MCF 10A (cell line): ENCODE results near the gene CYBA. TPM values are rescaled to one million over a fixed set of nuclear protein-coding genes. Genes with fewer than 3 reads are reported as not detected.

Experiments
- BruUV-seq: library from RNA; stranded (reverse); fragments of 400-500 nt; replicated peaks from 2 replicates; lab custom pipeline; 2021; lab: Mats Ljungman, UMichigan
- CTCF ChIA-PET: fragments of 300-600 bp; sonication (Branson Sonifier 250); formaldehyde crosslinking; extraction: SDS; loops from one replicate; lab custom pipeline; 2021; ENCODE audit warnings: antibody characterized with exemption, inconsistent platforms; lab: Yijun Ruan, JAX
- POLR2A ChIA-PET: fragments of 300-600, 350-650 bp; sonication (Branson Sonifier 250); formaldehyde crosslinking; extraction: SDS; loops from one replicate; lab custom pipeline; 2020; ENCODE audit warnings: antibody characterized with exemption, inconsistent platforms; lab: Yijun Ruan, JAX
- DNase-seq: peaks from one replicate; pipeline ENCODE4 v3.0.0-alpha.2; 2018; ENCODE audit not compliant: unreplicated experiment
- H3K27ac Mint-ChIP-seq: one replicate; pipeline ENCODE4 v1.8.0; 2022; ENCODE audit warnings: mild to moderate bottlenecking, low read depth, mixed read lengths; ENCODE audit not compliant: unreplicated experiment
- H3K27me3 Mint-ChIP-seq: one replicate; pipeline ENCODE4 v1.8.0; 2022; ENCODE audit warnings: mixed read lengths; ENCODE audit not compliant: insufficient read depth, unreplicated experiment
- H3K36me3 Mint-ChIP-seq: one replicate; pipeline ENCODE4 v1.8.0; 2022; ENCODE audit warnings: mild to moderate bottlenecking, moderate library complexity, mixed read lengths; ENCODE audit not compliant: insufficient read depth, unreplicated experiment
- H3K4me1 Mint-ChIP-seq: one replicate; pipeline ENCODE4 v1.8.0; 2022; ENCODE audit warnings: mixed read lengths; ENCODE audit not compliant: insufficient read depth, unreplicated experiment
- H3K4me3 Mint-ChIP-seq: one replicate; pipeline ENCODE4 v1.8.0; 2022; ENCODE audit warnings: mild to moderate bottlenecking, moderate library complexity, mixed read lengths; ENCODE audit not compliant: unreplicated experiment
- H3K9me3 Mint-ChIP-seq: one replicate; pipeline ENCODE4 v1.8.0; 2022; ENCODE audit warnings: mixed read lengths; ENCODE audit not compliant: unreplicated experiment
- intact Hi-C: fragments of 100-400 bp; cut with micrococcal nuclease; formaldehyde crosslinking; loops from 2 replicates; pipeline ENCODE4 v1.14.1; 2022
- total RNA-seq: library from RNA; stranded (reverse); gene quantifications from 2 replicates; pipeline ENCODE4 v1.2.3, GENCODE V29; 2022
- TF ChIP-seq, protein P1 (sequence below): fragments of 200-600 bp; IDR thresholded peaks from one replicate; pipeline ENCODE4 v1.8.0; 2022; ENCODE audit warnings: antibody characterized with exemption, mild to moderate bottlenecking; ENCODE audit not compliant: unreplicated experiment

The CYBA gene
- total RNA-seq, 1 experiment from 2014 or later = 0.84 TPM

DNA sequence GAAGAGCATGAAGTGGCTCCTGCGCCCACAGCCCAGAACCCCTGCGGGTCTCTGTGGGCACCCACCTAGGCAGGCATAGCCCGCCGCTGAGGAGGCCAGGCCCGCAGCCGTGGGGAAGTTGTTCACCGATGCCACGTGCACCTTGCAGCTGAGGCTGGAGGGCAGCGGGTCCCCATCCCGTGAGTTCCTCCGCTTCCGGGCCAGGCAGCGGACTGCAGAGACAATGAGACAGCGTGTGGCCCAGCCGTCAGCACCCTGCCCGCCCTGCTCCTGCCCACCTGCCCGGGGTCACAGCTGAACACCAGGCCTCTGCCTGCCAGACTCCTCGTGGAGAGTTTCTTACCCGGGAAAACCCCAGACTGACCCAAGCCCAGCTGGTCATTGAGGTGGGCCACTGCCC lies 6.5 kb upstream of the CYBA start:
- H3K4me3 Mint-ChIP-seq = no peak overlapping the region
- H3K36me3 Mint-ChIP-seq = peaks cover 12% of the 10 kb centered on the region
- no peak overlapping the region for H3K27ac Mint-ChIP-seq
- CTCF ChIA-PET = no interaction called here
- POLR2A ChIA-PET = no interaction called here
- BruUV-seq = no TSS peak
- H3K9me3 Mint-ChIP-seq = no peaks in the 10 kb centered on the region
- H3K27me3 Mint-ChIP-seq = no peaks in the 10 kb centered on the region
- no peak for DNase-seq
- TF ChIP-seq, protein P1, sequence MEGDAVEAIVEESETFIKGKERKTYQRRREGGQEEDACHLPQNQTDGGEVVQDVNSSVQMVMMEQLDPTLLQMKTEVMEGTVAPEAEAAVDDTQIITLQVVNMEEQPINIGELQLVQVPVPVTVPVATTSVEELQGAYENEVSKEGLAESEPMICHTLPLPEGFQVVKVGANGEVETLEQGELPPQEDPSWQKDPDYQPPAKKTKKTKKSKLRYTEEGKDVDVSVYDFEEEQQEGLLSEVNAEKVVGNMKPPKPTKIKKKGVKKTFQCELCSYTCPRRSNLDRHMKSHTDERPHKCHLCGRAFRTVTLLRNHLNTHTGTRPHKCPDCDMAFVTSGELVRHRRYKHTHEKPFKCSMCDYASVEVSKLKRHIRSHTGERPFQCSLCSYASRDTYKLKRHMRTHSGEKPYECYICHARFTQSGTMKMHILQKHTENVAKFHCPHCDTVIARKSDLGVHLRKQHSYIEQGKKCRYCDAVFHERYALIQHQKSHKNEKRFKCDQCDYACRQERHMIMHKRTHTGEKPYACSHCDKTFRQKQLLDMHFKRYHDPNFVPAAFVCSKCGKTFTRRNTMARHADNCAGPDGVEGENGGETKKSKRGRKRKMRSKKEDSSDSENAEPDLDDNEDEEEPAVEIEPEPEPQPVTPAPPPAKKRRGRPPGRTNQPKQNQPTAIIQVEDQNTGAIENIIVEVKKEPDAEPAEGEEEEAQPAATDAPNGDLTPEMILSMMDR = no peak
- intact Hi-C loops = no loop called here
- H3K4me1 Mint-ChIP-seq = no peaks in the 10 kb centered on the region

DNA sequence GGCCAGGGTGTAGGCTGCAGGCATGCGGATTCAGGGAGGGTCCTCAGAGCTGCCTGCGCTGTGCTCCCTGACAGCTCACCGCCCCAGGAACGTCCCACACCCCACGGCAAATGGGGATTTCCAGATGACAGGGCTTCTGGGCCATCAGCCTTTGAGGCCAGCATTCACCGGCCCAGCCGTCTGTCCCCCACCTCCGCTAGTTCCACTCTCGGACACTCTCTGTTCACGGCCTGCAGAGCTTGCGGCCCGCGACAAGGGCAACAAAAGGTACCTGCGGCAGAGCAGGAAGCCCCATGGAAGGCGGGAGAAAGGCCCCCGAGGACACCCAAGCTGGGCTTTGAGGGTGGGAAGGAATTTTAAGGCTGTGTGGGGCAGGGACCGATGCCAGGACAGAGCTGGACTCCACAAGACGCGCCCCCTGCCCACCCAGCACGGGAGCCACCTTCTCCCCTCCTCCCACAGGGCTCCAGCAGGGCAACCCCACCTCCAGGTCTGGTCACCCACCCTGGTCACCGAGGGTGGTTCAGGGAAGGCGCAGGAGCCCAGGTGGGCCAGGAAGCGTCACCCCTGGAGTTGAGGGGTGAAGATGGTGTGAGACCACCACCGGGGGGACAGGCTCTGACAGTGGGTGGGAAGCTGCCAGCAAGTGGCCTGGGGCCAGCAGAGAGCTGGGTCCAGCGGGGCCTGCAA lies 5.6 kb upstream of the CYBA start:
- no TSS peak for BruUV-seq

GRCh38 chr16:88655733-88656281 lies 5.0 kb upstream of the CYBA start:
- POLR2A ChIA-PET = no interaction called here
- CTCF ChIA-PET = interaction anchor here (0.6 kb wide), 3 partner anchors 23 to 128 kb away, joined by 4 to 6 read pairs (median 4); no protein-coding TSS in a partner anchor
- TF ChIP-seq, protein P1 = no peak
- Mint-ChIP-seq H3K27me3 (no peaks in the 10 kb centered on the region), H3K9me3 (no peaks in the 10 kb centered on the region), H3K4me1 (no peaks in the 10 kb centered on the region), H3K27ac (no peak overlapping the region), H3K36me3 (peaks cover 12% of the 10 kb centered on the region), H3K4me3 (no peak overlapping the region)
- BruUV-seq = no TSS peak
- intact Hi-C loops = no loop called here
- no peak for DNase-seq

More for the DNA sequence above, 5.6 kb upstream of the CYBA start:
- no peaks in the 10 kb centered on the region for H3K9me3 Mint-ChIP-seq
- ChIA-PET CTCF (interaction anchor here (0.6 kb wide), 3 partner anchors 23 to 128 kb away, joined by 4 to 6 read pairs (median 4); no protein-coding TSS in a partner anchor), POLR2A (no interaction called here)
- no peaks in the 10 kb centered on the region for H3K4me1 Mint-ChIP-seq
- no peak for DNase-seq
- H3K4me3 Mint-ChIP-seq = no peak overlapping the region
- H3K27ac Mint-ChIP-seq = no peak overlapping the region
- TF ChIP-seq, protein P1 = no peak
- intact Hi-C loops = no loop called here
- H3K27me3 Mint-ChIP-seq = no peaks in the 10 kb centered on the region
- H3K36me3 Mint-ChIP-seq = peaks cover 12% of the 10 kb centered on the region

DNA sequence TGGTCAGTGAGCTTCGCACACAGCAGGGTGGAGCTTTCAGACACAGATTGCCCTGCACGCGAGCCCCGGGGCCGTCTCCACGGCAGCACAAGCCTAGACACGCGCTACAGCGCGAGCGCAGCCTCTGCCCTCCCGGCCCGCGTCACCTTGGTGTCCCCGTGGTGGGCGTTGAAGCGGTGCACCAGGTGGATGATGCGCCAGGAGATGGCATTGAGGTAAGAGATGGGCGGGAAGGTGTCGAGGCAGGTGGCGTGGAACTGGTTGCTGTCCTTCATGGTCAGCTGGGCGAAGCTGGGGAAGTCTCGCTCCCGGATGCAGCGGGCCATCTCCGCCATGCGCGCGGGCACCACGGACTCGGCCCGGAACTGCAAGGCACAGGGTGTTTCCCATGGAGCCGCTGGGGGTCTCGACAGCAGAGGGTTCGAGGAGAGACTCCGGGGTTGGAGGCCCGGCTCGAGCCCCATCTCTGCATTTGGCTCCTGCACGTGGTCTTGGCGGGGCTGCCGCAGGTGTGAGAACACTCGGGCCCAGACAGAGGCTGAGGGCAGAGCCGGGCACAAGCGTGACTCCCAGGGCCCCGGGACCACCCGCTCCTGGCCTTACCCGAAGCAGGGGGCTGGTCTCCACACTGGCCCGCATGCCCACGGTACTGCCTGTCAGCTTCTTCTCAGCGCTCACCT lies 4.3 kb upstream of the CYBA start:
- BruUV-seq = no TSS peak
- DNase-seq = no peak
- CTCF ChIA-PET = no interaction called here

More for the DNA sequence above, 4.3 kb upstream of the CYBA start:
- Mint-ChIP-seq H3K9me3 (no peaks in the 10 kb centered on the region), H3K36me3 (peaks cover 12% of the 10 kb centered on the region), H3K4me3 (no peak overlapping the region), H3K27ac (no peak overlapping the region), H3K4me1 (no peaks in the 10 kb centered on the region), H3K27me3 (no peaks in the 10 kb centered on the region)
- intact Hi-C loops = no loop called here
- POLR2A ChIA-PET = no interaction called here
- TF ChIP-seq, protein P1 = no peak
